ENCODE results near the gene LRRK1.

- TF ChIP-seq CTCF (conservative IDR thresholded peaks at IDR 0.05; ENCODE audit: low read depth, low read length), result no peak
- TF ChIP-seq EZH2 (IDR thresholded peaks at IDR 0.05; ENCODE audit: low read length, unreplicated experiment), result no peak
- no peak for TF ChIP-seq EZH2phosphoT487 (IDR thresholded peaks at IDR 0.05; ENCODE audit: borderline replicate concordance, low read length)
Measured at GRCh38 chr15:101105059-101105891, 186.1 kb downstream of the LRRK1 start.
